Activated CD8-positive, alpha-beta memory T cell treated with anti-CD3 and anti-CD28 coated beads, Interleukin-2, amount 50 U/mL, for 1 hour (primary cell): Measurements from ENCODE around the gene KCNRG.
"Not testable (repeated sequence)": the region's sequence is repeated elsewhere in the genome, so short reads cannot be mapped to it uniquely, and the experiment has no call there.

Experiments
- DNase-seq: peaks from one replicate; pipeline ENCODE4 v3.0.0-alpha.2; 2020; ENCODE audit errors: extremely low read depth

KCNRG gene

GRCh38 chr13:50012396-50013169, 2.7 kb upstream of the KCNRG start:
- no peak for DNase-seq

- no peak for DNase-seq
Observed at GRCh38 chr13:50014386-50014785, 858 bp upstream of the KCNRG start.

GRCh38 chr13:50015750-50016149, 506 bp downstream of the KCNRG start:
- no peak for DNase-seq

GRCh38 chr13:50016444-50016843, 1.2 kb downstream of the KCNRG start:
- DNase-seq, result no peak

GRCh38 chr13:50017819-50018218, 2.6 kb downstream of the KCNRG start:
- DNase-seq, result no peak

GRCh38 chr13:50025436-50025835, 10.2 kb downstream of the KCNRG start:
- no peak for DNase-seq

GRCh38 chr13:50026788-50027473, 11.7 kb downstream of the KCNRG start:
- no peak for DNase-seq

GRCh38 chr13:50030315-50030714, 15.1 kb downstream of the KCNRG start:
- DNase-seq, result no peak

- DNase-seq, result no peak
Observed at GRCh38 chr13:50033725-50034124, 18.5 kb downstream of the KCNRG start.

- DNase-seq, result no peak
Observed at GRCh38 chr13:50037788-50038187, 22.5 kb downstream of the KCNRG start.

- no peak for DNase-seq
Observed at GRCh38 chr13:50038266-50038665, 23.0 kb downstream of the KCNRG start.

- no peak for DNase-seq
Observed at GRCh38 chr13:50052478-50052877, 37.2 kb downstream of the KCNRG start.

GRCh38 chr13:50053844-50054243, 38.6 kb downstream of the KCNRG start:
- DNase-seq, result no peak

GRCh38 chr13:50055454-50055853, 40.2 kb downstream of the KCNRG start:
- no peak for DNase-seq

GRCh38 chr13:50060718-50061117, 45.5 kb downstream of the KCNRG start:
- DNase-seq, result no peak

- DNase-seq, result not testable (repeated sequence)
Observed at GRCh38 chr13:50062336-50062735, 47.1 kb downstream of the KCNRG start.

GRCh38 chr13:50065712-50066111, 50.5 kb downstream of the KCNRG start:
- DNase-seq, result no peak

GRCh38 chr13:50068508-50068907, 53.3 kb downstream of the KCNRG start:
- no peak for DNase-seq

- DNase-seq, result no peak
Observed at GRCh38 chr13:50069261-50069660, 54.0 kb downstream of the KCNRG start.

- DNase-seq, result no peak
Observed at GRCh38 chr13:50070186-50070585, 54.9 kb downstream of the KCNRG start.
